GM23338 (cell line): ENCODE measurements around the gene TAF15.

Experiments used
- CTCF ChIP-seq, 2 experiments: fragments of 200-600 bp in 1 of 2; sonication (generic) in 1 of 2; conservative IDR thresholded peaks; 2 replicates each; pipeline versions ENCODE4 v1.5.1 to v1.6.1; 2016 to 2017; ENCODE audit warnings: antibody characterized with exemption in 2 of 2, low read depth in 2 of 2, mild to moderate bottlenecking in 2 of 2, moderate library complexity in 1 of 2
- EZH2 ChIP-seq: fragments of 200-600 bp; sonication (generic); IDR thresholded peaks from one replicate; pipeline ENCODE4 v1.8.0; 2017; ENCODE audit warnings: antibody characterized with exemption, mild to moderate bottlenecking, low read depth; ENCODE audit not compliant: unreplicated experiment
- JUNB ChIP-seq: IDR thresholded peaks from one replicate; pipeline ENCODE4 v1.6.1; 2016; ENCODE audit warnings: antibody characterized with exemption; ENCODE audit not compliant: unreplicated experiment
- POLR2AphosphoS5 ChIP-seq: IDR thresholded peaks from 2 replicates; pipeline ENCODE4 v1.6.1; 2016; ENCODE audit warnings: antibody characterized with exemption, low read depth
- REST ChIP-seq: IDR thresholded peaks from one replicate; pipeline ENCODE4 v1.6.1; 2018; ENCODE audit warnings: antibody characterized with exemption; ENCODE audit not compliant: unreplicated experiment

GRCh38 chr17:35894206-35894605 is 84.9 kb downstream of the TAF15 start:
- TF ChIP-seq CTCF (conservative IDR thresholded peaks at IDR 0.05; ENCODE audit: low read depth in 2 of 2) = no peak
- no peak for TF ChIP-seq REST
- TF ChIP-seq EZH2 = no peak
- no peak for TF ChIP-seq POLR2AphosphoS5
- TF ChIP-seq JUNB = no peak
